Measurements from ENCODE around the gene P2RX6.
"Not testable (repeated sequence)": the region's sequence is repeated elsewhere in the genome, so short reads cannot be mapped to it uniquely, and the experiment has no call there.

P2RX6 gene

DNA sequence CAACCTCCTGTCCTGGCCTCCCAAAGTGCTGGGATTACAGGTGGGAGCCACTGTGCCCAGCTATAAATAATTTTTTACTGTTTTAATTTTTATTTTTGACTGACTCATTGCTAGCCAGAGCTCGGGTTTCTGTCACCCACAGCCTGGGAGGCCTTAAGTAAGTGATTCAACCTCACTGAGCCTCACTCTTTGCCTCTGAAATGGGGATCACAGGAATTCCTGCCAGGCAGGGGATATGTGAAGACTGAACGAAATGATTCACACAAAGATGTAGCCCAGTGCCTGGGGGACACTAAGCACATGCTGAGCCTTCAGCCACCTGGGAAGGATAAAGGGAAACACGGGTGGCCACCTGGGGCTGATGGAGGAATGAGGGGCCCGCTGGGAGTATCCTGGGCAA lies 27.0 kb downstream of the P2RX6 start:
- no peaks in the 10 kb centered on the region for H3K9me3 Mint-ChIP-seq
- no peak for DNase-seq (ENCODE audit: low spot score in 2 of 2)
- H3K27ac Mint-ChIP-seq = no peak overlapping the region
- no peak for ATAC-seq (ENCODE audit: low read depth)
- no peak overlapping the region for H3K4me3 Mint-ChIP-seq
- no peaks in the 10 kb centered on the region for H3K36me3 Mint-ChIP-seq
- H3K4me1 Mint-ChIP-seq = peaks cover 21% of the 10 kb centered on the region
- peaks cover 16% of the 10 kb centered on the region for H3K27me3 Mint-ChIP-seq

DNA sequence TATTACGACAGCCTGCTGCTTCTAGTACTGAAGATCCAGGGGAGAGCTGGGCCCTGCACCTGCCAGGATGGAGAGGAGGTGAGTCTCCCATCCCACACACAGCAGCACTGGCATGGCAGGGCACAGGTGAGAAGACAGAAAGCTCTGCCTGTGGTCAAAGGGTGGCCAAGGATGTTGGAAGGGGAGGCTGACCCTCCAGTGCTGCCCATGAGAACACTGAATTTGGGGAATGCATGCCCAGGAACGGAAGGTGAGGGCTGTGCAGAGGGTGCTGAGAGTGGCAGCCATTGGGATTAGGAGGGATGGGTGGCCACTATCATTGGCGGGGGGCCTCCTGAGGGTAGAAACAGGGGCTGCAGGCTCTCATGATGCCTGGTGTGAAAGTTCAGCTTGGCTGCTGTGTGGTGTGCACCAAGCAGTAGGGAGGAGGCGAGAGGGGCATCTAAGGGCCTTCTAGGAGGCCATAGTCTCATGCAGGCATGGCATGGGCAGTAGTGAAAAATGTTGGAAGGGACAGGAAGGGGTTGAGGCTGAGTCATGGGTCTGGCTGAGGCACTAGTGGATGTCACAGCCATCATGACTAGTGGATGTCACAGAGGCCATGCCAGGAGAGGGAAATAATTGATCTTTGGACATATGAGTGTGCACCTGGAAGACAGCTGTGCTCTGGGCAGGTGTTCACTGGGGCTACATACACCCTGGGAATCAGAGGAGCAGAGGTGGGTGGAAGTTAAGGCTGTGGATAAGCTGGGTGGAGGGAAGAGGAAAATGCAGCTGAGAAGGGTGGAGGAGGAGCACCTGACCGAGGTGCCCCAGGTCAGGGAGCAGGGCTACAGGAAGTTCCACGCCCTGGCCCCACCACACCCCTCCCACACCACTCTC lies 28.3 kb downstream of the P2RX6 start:
- ATAC-seq (ENCODE audit: low read depth) (no peak), DNase-seq (ENCODE audit: low spot score in 2 of 2) (no peak)
- Mint-ChIP-seq H3K4me3 (no peak overlapping the region), H3K4me1 (peaks cover 21% of the 10 kb centered on the region), H3K27me3 (peaks cover 16% of the 10 kb centered on the region), H3K9me3 (no peaks in the 10 kb centered on the region), H3K27ac (peak overlapping the region; percentile 12), H3K36me3 (no peaks in the 10 kb centered on the region)

DNA sequence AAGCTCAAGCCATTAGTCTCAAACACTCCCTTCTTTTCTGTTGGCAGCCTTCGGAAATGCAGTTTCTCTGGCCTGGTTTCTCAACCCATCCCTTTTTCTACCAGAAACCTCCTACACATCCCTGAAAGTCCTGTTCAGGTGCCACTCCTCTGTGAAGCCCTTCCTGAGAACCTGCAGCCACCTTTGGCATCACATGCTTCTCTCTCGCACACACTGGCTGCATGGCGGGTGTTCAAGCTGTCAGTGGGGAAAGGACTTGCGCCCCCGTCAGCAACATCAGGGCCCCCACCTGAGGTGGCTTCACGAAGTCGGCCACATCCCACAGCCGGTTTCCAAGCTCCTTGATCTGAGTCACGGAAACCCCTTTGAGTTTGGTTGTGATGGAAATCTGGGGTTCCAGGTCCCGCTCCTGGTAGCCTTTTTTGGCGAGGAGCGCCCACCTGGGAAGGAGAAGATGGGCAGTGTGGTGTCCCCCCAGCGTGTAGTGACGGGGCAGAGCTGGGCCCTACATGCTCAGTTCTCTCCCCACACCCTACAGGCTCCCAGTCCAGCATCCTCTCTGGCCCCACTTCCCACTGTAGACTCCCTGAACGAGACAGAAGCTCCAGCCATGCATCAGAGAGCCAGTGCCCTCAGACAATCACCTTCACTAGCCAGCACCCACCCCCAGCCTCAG lies 29.0 kb downstream of the P2RX6 start:
- ATAC-seq (ENCODE audit: low read depth) (no peak), DNase-seq (ENCODE audit: low spot score in 2 of 2) (no peak)
- Mint-ChIP-seq H3K27me3 (peaks cover 16% of the 10 kb centered on the region), H3K9me3 (no peaks in the 10 kb centered on the region), H3K27ac (peak overlapping the region; percentile 91), H3K36me3 (no peaks in the 10 kb centered on the region), H3K4me3 (no peak overlapping the region), H3K4me1 (peaks cover 21% of the 10 kb centered on the region)

DNA sequence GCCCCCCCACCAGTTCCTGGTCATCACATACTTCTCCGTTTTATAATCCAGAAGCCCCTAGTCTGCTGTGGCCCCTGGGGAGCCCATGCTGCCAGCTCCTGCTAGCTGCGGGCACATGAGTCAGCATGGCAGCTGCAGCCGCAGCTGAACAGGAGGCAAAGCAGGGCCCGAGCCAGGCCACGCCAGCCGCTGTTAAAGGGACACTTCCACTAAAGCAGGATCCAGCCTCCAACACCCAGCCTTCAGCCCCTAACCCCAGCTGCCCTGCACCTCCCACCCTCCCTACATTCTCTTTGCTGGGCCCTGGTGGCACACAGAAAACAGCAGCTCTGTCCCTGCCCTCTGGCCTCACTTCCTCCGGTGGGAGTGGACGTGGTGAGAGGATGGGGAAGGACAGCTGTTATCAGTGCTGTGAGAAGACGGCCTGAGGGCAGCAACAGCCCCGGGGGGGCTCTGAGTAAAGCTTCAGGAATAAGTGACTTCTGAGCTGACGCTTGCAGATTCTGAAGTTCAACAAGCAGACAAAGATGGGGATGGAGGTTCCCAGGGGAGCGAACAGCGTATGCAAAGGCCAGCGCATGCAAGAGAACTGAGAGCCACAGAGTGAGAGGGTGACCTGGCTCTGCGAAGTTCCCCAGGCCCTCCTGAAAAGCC lies 30.1 kb downstream of the P2RX6 start:
- peak overlapping the region; percentile 77 for H3K4me3 Mint-ChIP-seq
- peak overlapping the region; percentile 91 for H3K27ac Mint-ChIP-seq
- H3K9me3 Mint-ChIP-seq = no peaks in the 10 kb centered on the region
- ATAC-seq (ENCODE audit: low read depth) = peak; percentile 38
- H3K36me3 Mint-ChIP-seq = no peaks in the 10 kb centered on the region
- H3K27me3 Mint-ChIP-seq = peaks cover 13% of the 10 kb centered on the region
- DNase-seq (ENCODE audit: low spot score in 2 of 2) = no peak
- peaks cover 21% of the 10 kb centered on the region for H3K4me1 Mint-ChIP-seq

DNA sequence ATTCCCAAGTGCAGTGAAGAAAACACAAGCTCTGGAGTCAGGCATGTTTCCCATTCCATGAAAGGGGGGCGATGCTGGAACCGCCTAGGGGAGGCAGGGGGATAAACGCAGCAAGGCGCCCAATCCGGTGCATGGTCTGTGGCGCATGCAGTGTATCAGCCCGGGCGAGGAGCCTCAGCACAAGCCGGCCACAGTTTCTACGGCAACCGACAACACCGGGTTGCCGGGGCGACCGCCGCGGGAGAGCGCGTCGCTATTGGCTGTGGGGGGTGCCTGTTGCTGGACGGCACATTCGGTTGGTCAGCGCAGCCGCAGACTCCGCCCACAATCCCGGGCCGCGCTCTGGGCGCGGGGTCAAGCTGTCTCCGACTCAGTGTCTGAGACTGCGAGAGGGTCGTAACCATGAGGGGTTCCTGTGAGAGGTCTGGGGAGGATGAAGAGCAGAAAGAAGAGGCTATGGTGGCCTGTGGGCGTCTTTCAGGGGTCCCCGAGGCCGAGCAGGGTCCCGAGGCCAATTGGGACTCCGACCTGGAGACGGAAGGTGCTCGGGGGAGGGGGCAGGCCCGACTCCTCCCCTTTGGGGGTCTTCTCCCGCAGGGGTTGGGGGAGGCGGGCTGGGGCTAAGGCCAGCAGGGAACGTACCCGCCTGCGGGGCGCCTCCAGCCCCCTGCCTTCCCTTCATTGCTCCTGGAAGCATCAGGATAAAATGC lies 30.8 kb downstream of the P2RX6 start, which contains the start of gene LRRC74B:
Gene LRRC74B, plus strand, starts transcription at position 362 of the 710 bp plus-strand sequence. Its CDS starts 41 bp downstream, at position 403.
- no peaks in the 10 kb centered on the region for H3K36me3 Mint-ChIP-seq
- H3K27me3 Mint-ChIP-seq = peaks cover 13% of the 10 kb centered on the region
- peak within 1 kb of the TSS; percentile 91 for H3K27ac Mint-ChIP-seq
- H3K9me3 Mint-ChIP-seq = no peaks in the 10 kb centered on the region
- peak; percentile 97 for ATAC-seq (ENCODE audit: low read depth)
- H3K4me3 Mint-ChIP-seq = peak within 1 kb of the TSS; percentile 77
- peak; percentile 68 to 71 for DNase-seq (ENCODE audit: low spot score in 2 of 2)
- peaks cover 21% of the 10 kb centered on the region for H3K4me1 Mint-ChIP-seq

DNA sequence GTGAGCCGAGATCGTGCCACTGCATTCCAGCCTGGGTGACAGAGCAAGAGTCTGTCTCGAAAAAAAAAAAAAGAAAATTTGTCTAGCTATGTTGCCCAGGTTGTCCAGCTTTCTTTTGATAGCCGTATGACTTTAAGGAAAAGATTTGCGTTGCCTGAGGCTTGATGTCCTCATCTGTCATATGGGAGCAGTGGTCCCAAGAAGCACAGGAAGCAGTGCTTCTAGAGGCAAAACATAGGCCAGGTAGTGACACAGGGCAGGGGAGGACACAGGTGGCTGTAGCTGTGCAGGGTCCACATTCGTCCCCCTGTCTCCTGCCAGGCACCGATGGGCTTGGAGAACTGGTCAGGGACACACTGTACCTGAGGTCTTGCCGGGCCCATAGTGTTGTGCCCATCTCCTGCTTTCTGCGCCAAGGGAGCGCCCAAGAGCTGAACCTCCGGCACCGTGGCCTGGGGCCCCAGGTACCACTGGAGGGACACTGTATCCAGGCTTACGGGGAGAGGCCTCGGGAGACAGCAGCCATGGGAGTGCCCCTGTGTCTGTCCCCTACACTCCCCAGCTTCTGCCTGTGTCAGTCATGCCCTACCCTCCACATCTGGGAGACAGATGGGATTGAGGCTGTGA lies 32.2 kb downstream of the P2RX6 start:
- Mint-ChIP-seq H3K27me3 (peaks cover 14% of the 10 kb centered on the region), H3K9me3 (no peaks in the 10 kb centered on the region), H3K4me3 (no peak overlapping the region), H3K4me1 (peaks cover 24% of the 10 kb centered on the region), H3K36me3 (no peaks in the 10 kb centered on the region), H3K27ac (peak overlapping the region; percentile 91)
- no peak for ATAC-seq (ENCODE audit: low read depth)
- no peak for DNase-seq (ENCODE audit: low spot score in 2 of 2)

DNA sequence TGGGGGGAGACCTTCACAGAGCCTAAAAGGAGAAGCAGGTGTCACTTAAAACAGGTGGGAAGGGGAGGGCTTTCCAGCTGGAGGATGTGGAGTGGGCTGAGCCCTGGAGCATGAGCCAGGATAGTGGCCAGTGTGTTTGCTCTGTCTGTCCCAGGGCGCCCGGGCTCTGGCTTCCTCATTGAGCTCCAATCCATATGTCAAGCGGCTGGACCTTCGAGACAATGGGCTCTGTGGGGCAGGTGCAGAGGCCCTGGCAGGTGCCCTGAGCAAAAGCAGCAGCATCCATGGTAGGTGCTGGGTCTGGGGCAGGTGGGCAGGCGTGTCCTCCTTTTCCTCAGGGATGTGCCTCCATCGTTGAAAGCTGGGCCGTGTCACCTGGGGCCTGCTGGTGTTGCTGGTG lies 32.8 kb downstream of the P2RX6 start:
- H3K27ac Mint-ChIP-seq = no peak overlapping the region
- no peaks in the 10 kb centered on the region for H3K36me3 Mint-ChIP-seq
- no peaks in the 10 kb centered on the region for H3K9me3 Mint-ChIP-seq
- DNase-seq (ENCODE audit: low spot score in 2 of 2) (no peak), ATAC-seq (ENCODE audit: low read depth) (no peak)
- H3K4me3 Mint-ChIP-seq = no peak overlapping the region
- H3K27me3 Mint-ChIP-seq = peaks cover 14% of the 10 kb centered on the region
- peaks cover 24% of the 10 kb centered on the region for H3K4me1 Mint-ChIP-seq

DNA sequence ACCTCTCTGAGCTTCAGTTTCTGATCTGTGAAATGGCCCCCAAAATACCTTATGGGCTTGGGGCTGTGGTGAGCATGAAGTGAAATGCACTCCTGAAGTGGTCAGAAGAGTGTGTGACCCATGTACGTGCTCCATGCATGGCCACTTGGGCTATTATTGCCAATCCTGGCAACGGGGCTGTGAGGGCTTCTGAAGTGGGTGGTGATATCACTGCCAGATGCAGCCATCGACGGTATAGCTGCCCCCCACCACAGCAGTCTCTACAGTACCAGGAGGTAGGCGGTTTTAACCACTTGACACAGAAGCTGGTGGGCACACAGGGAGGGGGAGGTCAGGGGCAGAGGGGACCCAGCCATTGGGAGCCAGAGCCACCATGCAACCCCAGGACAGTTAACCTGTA lies 33.5 kb downstream of the P2RX6 start:
- H3K36me3 Mint-ChIP-seq; H3K9me3 Mint-ChIP-seq; DNase-seq (ENCODE audit: low spot score in 2 of 2); H3K27ac Mint-ChIP-seq; H3K4me3 Mint-ChIP-seq; ATAC-seq (ENCODE audit: low read depth): not testable (repeated sequence)
- H3K27me3 Mint-ChIP-seq = peaks cover 11% of the 10 kb centered on the region
- peaks cover 18% of the 10 kb centered on the region for H3K4me1 Mint-ChIP-seq

DNA sequence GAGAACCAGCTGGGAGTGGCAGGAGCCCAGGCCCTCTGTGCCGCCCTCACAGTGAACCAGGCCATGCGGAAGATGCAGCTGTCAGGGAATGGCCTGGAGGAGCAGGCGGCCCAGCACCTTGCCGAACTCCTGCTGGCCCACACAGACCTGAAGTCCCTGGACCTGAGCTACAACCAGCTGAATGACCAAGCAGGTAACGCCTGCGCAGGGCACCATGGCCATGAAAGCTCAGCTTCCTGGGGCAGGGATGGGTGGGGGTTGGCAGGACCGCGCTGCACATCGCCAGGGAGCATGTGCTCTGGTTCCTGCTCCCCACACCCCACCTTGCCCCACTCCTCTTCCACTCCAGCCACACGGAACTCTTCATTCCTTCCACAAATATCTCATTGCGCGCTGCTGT lies 34.0 kb downstream of the P2RX6 start:
- Mint-ChIP-seq H3K27me3 (peaks cover 12% of the 10 kb centered on the region), H3K4me1 (peaks cover 14% of the 10 kb centered on the region)
- not testable (repeated sequence) for ATAC-seq (ENCODE audit: low read depth); H3K9me3 Mint-ChIP-seq; DNase-seq (ENCODE audit: low spot score in 2 of 2); H3K27ac Mint-ChIP-seq; H3K36me3 Mint-ChIP-seq; H3K4me3 Mint-ChIP-seq

DNA sequence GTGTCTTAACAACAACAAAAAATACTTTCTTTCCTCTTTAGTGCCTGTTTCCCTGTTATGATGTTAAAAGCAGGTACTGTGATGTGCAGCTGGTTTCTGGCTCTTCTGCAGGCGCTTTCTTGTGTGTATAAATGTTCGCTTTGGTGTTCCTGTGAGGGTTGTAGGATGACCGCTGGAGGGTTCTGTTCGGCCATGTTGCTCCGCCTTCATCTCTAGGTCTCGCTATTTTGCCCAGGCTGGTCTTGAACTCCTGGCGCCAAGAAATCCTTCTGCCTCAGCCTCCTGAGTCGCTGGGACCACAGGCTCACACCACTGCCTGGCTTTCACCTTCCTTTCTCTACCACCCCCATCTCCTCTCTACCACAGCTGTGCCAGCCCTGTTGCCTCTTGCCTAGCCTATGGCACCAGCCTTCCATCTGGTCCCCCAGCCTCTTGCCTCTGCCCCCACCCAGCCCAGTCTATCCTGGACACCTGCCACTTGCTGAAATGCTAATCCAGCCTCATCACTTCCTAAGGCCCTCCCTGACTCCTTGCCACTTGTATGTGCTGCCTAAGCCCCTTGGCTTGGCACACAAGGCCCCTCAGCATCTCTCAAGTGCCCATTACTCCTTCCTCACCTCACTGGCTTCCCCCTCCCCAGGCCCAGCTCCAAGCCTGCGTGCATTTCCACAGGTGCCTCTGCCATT lies 36.3 kb downstream of the P2RX6 start:
- DNase-seq (ENCODE audit: low spot score in 2 of 2) = no peak
- H3K36me3 Mint-ChIP-seq = no peaks in the 10 kb centered on the region
- ATAC-seq (ENCODE audit: low read depth) = no peak
- no peak overlapping the region for H3K4me3 Mint-ChIP-seq
- H3K4me1 Mint-ChIP-seq = peaks cover 9% of the 10 kb centered on the region
- peaks cover 21% of the 10 kb centered on the region for H3K27me3 Mint-ChIP-seq
- H3K9me3 Mint-ChIP-seq = no peaks in the 10 kb centered on the region
- no peak overlapping the region for H3K27ac Mint-ChIP-seq

DNA sequence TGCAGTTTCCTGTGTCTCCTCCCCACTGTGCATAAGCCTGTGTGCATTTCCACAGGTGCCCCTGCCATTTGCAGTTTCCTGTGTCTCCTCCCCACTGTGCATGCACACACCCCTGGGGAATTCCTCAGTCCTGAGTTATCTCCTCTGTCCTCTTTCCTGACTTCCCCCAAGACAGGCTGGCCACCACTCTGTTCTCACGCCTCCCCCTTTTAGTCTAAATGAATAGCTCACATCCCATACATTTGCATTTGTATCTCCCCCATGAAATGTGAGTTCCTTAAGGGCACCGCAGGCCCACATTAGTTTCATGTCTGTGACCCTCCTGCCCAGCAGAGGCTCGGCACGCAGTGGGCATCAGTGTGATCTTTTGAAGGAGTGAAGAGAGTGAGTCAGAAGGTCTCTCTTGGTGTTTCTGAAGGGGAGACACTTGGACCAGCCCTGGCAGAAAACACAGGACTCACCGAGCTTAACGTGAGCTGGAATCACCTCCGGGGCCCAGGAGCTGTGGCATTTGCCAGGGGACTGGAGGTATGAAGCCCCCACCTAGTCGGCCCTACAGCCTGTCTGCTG lies 37.0 kb downstream of the P2RX6 start:
- Mint-ChIP-seq H3K27me3 (peaks cover 27% of the 10 kb centered on the region), H3K4me1 (peaks cover 14% of the 10 kb centered on the region), H3K4me3 (no peak overlapping the region), H3K36me3 (no peaks in the 10 kb centered on the region), H3K27ac (no peak overlapping the region), H3K9me3 (no peaks in the 10 kb centered on the region)
- no peak for ATAC-seq (ENCODE audit: low read depth)
- DNase-seq (ENCODE audit: low spot score in 2 of 2) = no peak

DNA sequence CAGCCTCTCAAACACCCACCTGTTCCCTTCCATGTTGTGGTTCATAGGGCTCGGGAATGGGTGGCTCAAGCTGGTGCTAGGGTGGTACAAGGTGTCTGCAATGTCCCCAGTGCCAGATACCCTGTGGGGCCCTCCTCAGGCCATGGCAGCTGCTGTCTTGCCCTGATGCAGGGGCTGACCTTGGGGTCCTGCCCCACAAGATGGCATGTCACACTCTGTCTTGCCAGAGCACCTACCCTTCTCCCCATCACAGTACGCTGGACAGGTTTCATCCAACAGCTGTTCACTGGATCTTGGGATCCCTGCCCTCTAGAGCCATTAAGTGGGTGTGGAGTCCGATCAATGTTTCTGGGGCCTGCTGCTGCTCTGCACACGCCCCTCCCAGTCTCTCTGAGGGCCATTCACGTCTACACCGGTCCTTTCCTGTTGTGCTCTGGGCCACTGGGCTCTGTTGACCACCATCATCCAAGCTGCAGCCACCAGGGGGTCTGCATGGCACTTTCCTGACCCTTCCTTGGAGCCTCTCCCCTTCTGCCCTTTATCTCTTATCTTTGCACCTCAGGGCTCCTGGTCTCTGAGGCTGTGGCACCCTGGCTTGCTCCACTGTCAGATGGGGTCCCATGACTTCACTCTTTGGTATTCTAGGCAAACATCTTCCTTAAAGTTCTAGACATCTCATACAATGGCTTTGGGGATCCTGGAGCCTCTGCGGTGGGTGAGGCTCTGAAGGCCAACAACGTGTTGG lies 37.9 kb downstream of the P2RX6 start:
- Mint-ChIP-seq H3K4me1 (peaks cover 14% of the 10 kb centered on the region), H3K9me3 (no peaks in the 10 kb centered on the region), H3K36me3 (no peaks in the 10 kb centered on the region), H3K4me3 (no peak overlapping the region), H3K27ac (no peak overlapping the region), H3K27me3 (peaks cover 27% of the 10 kb centered on the region)
- no peak for ATAC-seq (ENCODE audit: low read depth)
- DNase-seq (ENCODE audit: low spot score in 2 of 2) = no peak

All from memory B cell (primary cell).